NCI-H526 treated with DMSO at 0.1 percent for 48 hours (cell line): ENCODE results near the gene NRG3.

Source experiments
- DNase-seq: peaks from one replicate; lab custom pipeline; 2025; lab: John Stamatoyannopoulos, UW

Gene NRG3

GRCh38 chr10:81884856-81885255 is 9.9 kb downstream of the NRG3 start:
- DNase-seq, result no peak

- no peak for DNase-seq
Measured at GRCh38 chr10:81885491-81885890, 10.5 kb downstream of the NRG3 start.

GRCh38 chr10:81886939-81887338 is 11.9 kb downstream of the NRG3 start:
- no peak for DNase-seq

- no peak for DNase-seq
Measured at GRCh38 chr10:81889181-81889769, 14.3 kb downstream of the NRG3 start.

- no peak for DNase-seq
Measured at GRCh38 chr10:81894616-81895015, 19.6 kb downstream of the NRG3 start.

- no peak for DNase-seq
Measured at GRCh38 chr10:81898518-81898917, 23.5 kb downstream of the NRG3 start.

GRCh38 chr10:81900989-81901388 is 26.0 kb downstream of the NRG3 start:
- DNase-seq, result no peak

GRCh38 chr10:81903472-81903871 is 28.5 kb downstream of the NRG3 start:
- DNase-seq, result no peak

GRCh38 chr10:81905161-81905560 is 30.2 kb downstream of the NRG3 start:
- no peak for DNase-seq

GRCh38 chr10:81909453-81909852 is 34.5 kb downstream of the NRG3 start:
- no peak for DNase-seq

GRCh38 chr10:81911328-81911727 is 36.3 kb downstream of the NRG3 start:
- DNase-seq, result no peak

- DNase-seq, result no peak
Measured at GRCh38 chr10:81914736-81915503, 39.9 kb downstream of the NRG3 start.

GRCh38 chr10:81915504-81915897 is 40.5 kb downstream of the NRG3 start:
- DNase-seq, result no peak

- no peak for DNase-seq
Measured at GRCh38 chr10:81917666-81918065, 42.7 kb downstream of the NRG3 start.

- DNase-seq, result no peak
Measured at GRCh38 chr10:81918766-81919165, 43.8 kb downstream of the NRG3 start.

GRCh38 chr10:81920213-81920829 is 45.3 kb downstream of the NRG3 start:
- DNase-seq, result no peak

- no peak for DNase-seq
Measured at GRCh38 chr10:81928119-81928518, 53.1 kb downstream of the NRG3 start.

GRCh38 chr10:81943583-81943982 is 68.6 kb downstream of the NRG3 start:
- no peak for DNase-seq

GRCh38 chr10:81944609-81945008 is 69.6 kb downstream of the NRG3 start:
- no peak for DNase-seq

- no peak for DNase-seq
Measured at GRCh38 chr10:81949283-81949682, 74.3 kb downstream of the NRG3 start.

- no peak for DNase-seq
Measured at GRCh38 chr10:81950358-81950757, 75.4 kb downstream of the NRG3 start.

- DNase-seq, result no peak
Measured at GRCh38 chr10:81953420-81953819, 78.4 kb downstream of the NRG3 start.

GRCh38 chr10:81957976-81958375 is 83.0 kb downstream of the NRG3 start:
- DNase-seq, result no peak
